Activated naive CD8-positive, alpha-beta T cell treated with anti-CD3 and anti-CD28 coated beads, Interleukin-2, amount 50 U/mL, for 16 hours (primary cell): ENCODE measurements around the gene ZMYND11.
"Not testable (repeated sequence)": the region's sequence is repeated elsewhere in the genome, so short reads cannot be mapped to it uniquely, and the experiment has no call there.

Experiments
- DNase-seq: peaks from one replicate; pipeline ENCODE4 v3.0.0-alpha.2; 2020; ENCODE audit warnings: low read depth, low spot score

ZMYND11 gene

GRCh38 chr10:244227-244626 lies 109.0 kb downstream of the ZMYND11 start:
- DNase-seq, result no peak

- no peak for DNase-seq
Measured at GRCh38 chr10:246431-246830, 111.2 kb downstream of the ZMYND11 start.

GRCh38 chr10:247480-247879 lies 112.2 kb downstream of the ZMYND11 start:
- no peak for DNase-seq

GRCh38 chr10:248307-248706 lies 113.1 kb downstream of the ZMYND11 start:
- no peak for DNase-seq

- DNase-seq, result no peak
Measured at GRCh38 chr10:251982-252582, 116.8 kb downstream of the ZMYND11 start.

GRCh38 chr10:260819-261429 lies 125.7 kb downstream of the ZMYND11 start:
- no peak for DNase-seq

GRCh38 chr10:264160-265073 lies 129.2 kb downstream of the ZMYND11 start:
- DNase-seq, result not testable (repeated sequence)

GRCh38 chr10:265074-265440 lies 129.8 kb downstream of the ZMYND11 start:
- DNase-seq, result not testable (repeated sequence)

GRCh38 chr10:265816-266588 lies 130.7 kb downstream of the ZMYND11 start:
- DNase-seq, result not testable (repeated sequence)

GRCh38 chr10:266974-267425 lies 131.7 kb downstream of the ZMYND11 start:
- no peak for DNase-seq

GRCh38 chr10:267705-268104 lies 132.4 kb downstream of the ZMYND11 start:
- DNase-seq, result no peak

GRCh38 chr10:269440-270074 lies 134.3 kb downstream of the ZMYND11 start:
- DNase-seq, result no peak

- DNase-seq, result no peak
Measured at GRCh38 chr10:271201-271600, 135.9 kb downstream of the ZMYND11 start.

GRCh38 chr10:271722-272121 lies 136.5 kb downstream of the ZMYND11 start:
- DNase-seq, result no peak

GRCh38 chr10:273088-273487 lies 137.8 kb downstream of the ZMYND11 start:
- DNase-seq, result no peak

GRCh38 chr10:274866-275265 lies 139.6 kb downstream of the ZMYND11 start:
- no peak for DNase-seq

- DNase-seq, result no peak
Measured at GRCh38 chr10:275680-276079, 140.4 kb downstream of the ZMYND11 start.

GRCh38 chr10:277963-278362 lies 142.7 kb downstream of the ZMYND11 start:
- no peak for DNase-seq

GRCh38 chr10:278707-279106 lies 143.5 kb downstream of the ZMYND11 start:
- no peak for DNase-seq

- DNase-seq, result no peak
Measured at GRCh38 chr10:279232-279631, 144.0 kb downstream of the ZMYND11 start.

GRCh38 chr10:279655-280054 lies 144.4 kb downstream of the ZMYND11 start:
- DNase-seq, result no peak
